Measurements from ENCODE around the gene LMO1.

- TF ChIP-seq CTCF (optimal IDR thresholded peaks at IDR 0.05 in 1 of 3, IDR thresholded peaks at IDR 0.05 in 1 of 3, conservative IDR thresholded peaks at IDR 0.05 in 1 of 3; ENCODE audit: extremely low read depth in 1 of 3, insufficient read depth in 2 of 3, low read length in 3 of 3) (no peak), EZH2 (IDR thresholded peaks at IDR 0.05; ENCODE audit: low read length) (no peak)
Observed at GRCh38 chr11:8282631-8283030, 19.0 kb upstream of the LMO1 start.

Data from keratinocyte (primary cell).